IMR-90 (cell line): ENCODE measurements around the gene LEKR1. TPM values are rescaled to one million over a fixed set of nuclear protein-coding genes. Genes with fewer than 3 reads are reported as not detected.

Experiments used
- ATAC-seq: fragments of 200-7000 bp; cut with Tn5 transposase; 2 replicates; pipeline ENCODE4 v1.9.1; 2020; ENCODE audit warnings: low read depth, mild to moderate bottlenecking, moderate library complexity
- BruUV-seq: library from RNA; stranded (reverse); fragments of 400-500 nt; replicated peaks from 2 replicates; lab custom pipeline; 2021; lab: Mats Ljungman, UMichigan
- CTCF ChIA-PET: fragments of 300-600 bp; formaldehyde crosslinking; extraction: SDS; loops from one replicate; lab custom pipeline; 2021; ENCODE audit warnings: antibody characterized with exemption; lab: Yijun Ruan, JAX
- POLR2A ChIA-PET: fragments of 300-600 bp; sonication (Branson Sonifier 250); formaldehyde crosslinking; loops from one replicate; lab custom pipeline; 2022; ENCODE audit warnings: antibody characterized with exemption; ENCODE audit not compliant: unreplicated experiment; lab: Charles Lee
- DNase-seq: peaks from one replicate; pipeline ENCODE4 v3.0.0; 2013
- H2AFZ ChIP-seq: replicated peaks from 2 replicates; pipeline ENCODE3; 2013; ENCODE audit warnings: low read length, mild to moderate bottlenecking; ENCODE audit not compliant: poor library complexity
- H2AK5ac ChIP-seq: 2 replicates; pipeline ENCODE4 v1.6.1; 2013; ENCODE audit warnings: low read depth, low read length, inconsistent platforms
- H2AK9ac ChIP-seq: replicated peaks from 2 replicates; pipeline ENCODE3; 2013; ENCODE audit warnings: mild to moderate bottlenecking, low read depth, low read length, moderate library complexity; ENCODE audit not compliant: poor library complexity
- H2BK120ac ChIP-seq: 2 replicates; pipeline ENCODE4 v1.6.1; 2013; ENCODE audit warnings: low read depth, low read length, inconsistent platforms
- H2BK15ac ChIP-seq: 3 replicates; pipeline ENCODE4 v1.6.1; 2013; ENCODE audit warnings: low read depth, low read length, inconsistent platforms
- H2BK20ac ChIP-seq: 2 replicates; pipeline ENCODE4 v1.6.1; 2013; ENCODE audit warnings: low read depth, mild to moderate bottlenecking, inconsistent platforms, low read length, moderate library complexity
- H2BK5ac ChIP-seq: 2 replicates; pipeline ENCODE4 v1.6.1; 2013; ENCODE audit warnings: mild to moderate bottlenecking, low read depth, low read length, inconsistent platforms; ENCODE audit not compliant: poor library complexity, severe bottlenecking
- H3K14ac ChIP-seq: replicated peaks from 2 replicates; pipeline ENCODE4 v1.6.1; 2013; ENCODE audit warnings: low read depth, low read length, inconsistent platforms
- H3K18ac ChIP-seq: 2 replicates; pipeline ENCODE4 v1.6.1; 2013; ENCODE audit warnings: low read depth, low read length, control low read depth
- H3K23ac ChIP-seq: 2 replicates; pipeline ENCODE4 v1.6.1; 2013; ENCODE audit warnings: low read depth, low read length, inconsistent platforms
- H3K27ac ChIP-seq: 2 replicates; pipeline ENCODE4 v1.5.1; 2013; ENCODE audit warnings: mild to moderate bottlenecking, control low read depth, low read length; ENCODE audit not compliant: insufficient read depth
- H3K27me3 ChIP-seq: 2 replicates; pipeline ENCODE4 v1.6.1; 2013; ENCODE audit warnings: low read length; ENCODE audit not compliant: control insufficient read depth, insufficient read depth
- H3K36me3 ChIP-seq: 2 replicates; pipeline ENCODE4 v1.6.1; 2013; ENCODE audit warnings: low read length, mixed read lengths; ENCODE audit not compliant: control insufficient read depth, insufficient read depth
- H3K4ac ChIP-seq: 2 replicates; pipeline ENCODE4 v1.6.1; 2013; ENCODE audit warnings: low read depth, low read length, inconsistent platforms
- H3K4me1 ChIP-seq: 2 replicates; pipeline ENCODE4 v1.6.1; 2013; ENCODE audit warnings: low read length, mixed read lengths; ENCODE audit not compliant: control insufficient read depth, insufficient read depth
- H3K4me2 ChIP-seq: 2 replicates; pipeline ENCODE4 v1.6.1; 2013; ENCODE audit warnings: low read depth, mild to moderate bottlenecking, control low read depth, low read length, moderate library complexity
- H3K4me3 ChIP-seq: 2 replicates; pipeline ENCODE4 v1.5.1; 2013; ENCODE audit warnings: low read depth, mild to moderate bottlenecking, control low read depth, low read length, moderate library complexity; ENCODE audit not compliant: insufficient read depth
- H3K56ac ChIP-seq: 2 replicates; pipeline ENCODE4 v1.6.1; 2013; ENCODE audit warnings: low read length, inconsistent platforms; ENCODE audit not compliant: insufficient read depth; ENCODE audit errors: extremely low read depth
- H3K79me1 ChIP-seq, 2 experiments: 2 replicates each; pipeline ENCODE4 v1.6.1; 2013; ENCODE audit warnings: low read length in 2 of 2, inconsistent platforms in 1 of 2, low read depth in 1 of 2
- H3K9ac ChIP-seq: 2 replicates; pipeline ENCODE4 v1.6.1; 2013; ENCODE audit warnings: low read depth, low read length, control low read depth
- H3K9me1 ChIP-seq: 2 replicates; pipeline ENCODE4 v1.6.1; 2013; ENCODE audit warnings: low read length, inconsistent platforms; ENCODE audit not compliant: insufficient read depth
- H3K9me3 ChIP-seq: 2 replicates; pipeline ENCODE4 v1.6.1; 2013; ENCODE audit warnings: low read length; ENCODE audit not compliant: control insufficient read depth, insufficient read depth
- H4K20me1 ChIP-seq: 2 replicates; pipeline ENCODE4 v1.6.1; 2013; ENCODE audit warnings: low read length, inconsistent platforms; ENCODE audit not compliant: insufficient read depth
- H4K5ac ChIP-seq: 2 replicates; pipeline ENCODE4 v1.6.1; 2013; ENCODE audit warnings: mild to moderate bottlenecking, low read depth, low read length, control low read depth
- H4K8ac ChIP-seq, 2 experiments: 2 replicates each; pipeline ENCODE4 v1.6.1; 2013; ENCODE audit warnings: low read depth in 2 of 2, low read length in 2 of 2, control low read depth in 1 of 2, inconsistent platforms in 1 of 2
- H4K91ac ChIP-seq: 2 replicates; pipeline ENCODE4 v1.6.1; 2013; ENCODE audit warnings: low read depth, low read length, inconsistent platforms; ENCODE audit not compliant: insufficient read depth
- MXI1 ChIP-seq: IDR thresholded peaks from 2 replicates; pipeline ENCODE4 v1.6.1; 2012; ENCODE audit warnings: low read depth, mild to moderate bottlenecking, low read length, moderate library complexity, borderline replicate concordance
- RAD21 ChIP-seq: IDR thresholded peaks from 2 replicates; pipeline ENCODE4 v1.6.1; 2012; ENCODE audit warnings: low read length, improper control_type of control experiment
- RFX5 ChIP-seq: IDR thresholded peaks from 2 replicates; pipeline ENCODE4 v1.8.0; 2012; ENCODE audit warnings: low read depth, mild to moderate bottlenecking, low read length, moderate library complexity
- WGBS, 2 experiments: methylation state at CpG; one replicate each; pipeline versions ENCODE4 v1.1.5 to v1.1.7; 2013; ENCODE audit warnings: missing lambda C conversion rate in 2 of 2; ENCODE audit not compliant: insufficient read length in 1 of 2; ENCODE audit errors: extremely low coverage in 2 of 2; 5-methylcytosine and 5-hydroxymethylcytosine counted together
- dilution Hi-C: fragments of 300-500 bp; cut with HindIII; formaldehyde crosslinking; loops from one replicate; pipeline ENCODE4 v1.14.3; 2018; ENCODE audit warnings: low sequenced_read_pairs; ENCODE audit not compliant: unreplicated experiment
- in situ Hi-C: fragments of 300-500 bp; cut with MboI; formaldehyde crosslinking; loops from 3 replicates; pipeline ENCODE4 v1.14.3; 2019; ENCODE audit warnings: low sequenced_read_pairs, inconsistent platforms, mixed read lengths
- intact Hi-C: fragments of 100-400 bp; cut with micrococcal nuclease; formaldehyde crosslinking; loops from 2 replicates; pipeline ENCODE4 v1.10.0; 2022
- polyA plus RNA-seq, 3 experiments: library from polyadenylated mRNA; depleted of rRNA; stranded (reverse); fragments of >200 nt; gene quantifications; 2 replicates each; pipeline ENCODE4 v1.2.3, GENCODE V29; 2012; ENCODE audit warnings: low replicate concordance in 1 of 3
- total RNA-seq: library from RNA; depleted of rRNA; stranded (reverse); fragments of >200 nt; gene quantifications from 2 replicates; pipeline ENCODE4 v1.2.3, GENCODE V29; 2012

LEKR1 gene
- total and polyA plus RNA-seq, 2 of the 4 experiments (the other 2 are of a cell fraction) = 0.19 to 0.36 TPM

DNA sequence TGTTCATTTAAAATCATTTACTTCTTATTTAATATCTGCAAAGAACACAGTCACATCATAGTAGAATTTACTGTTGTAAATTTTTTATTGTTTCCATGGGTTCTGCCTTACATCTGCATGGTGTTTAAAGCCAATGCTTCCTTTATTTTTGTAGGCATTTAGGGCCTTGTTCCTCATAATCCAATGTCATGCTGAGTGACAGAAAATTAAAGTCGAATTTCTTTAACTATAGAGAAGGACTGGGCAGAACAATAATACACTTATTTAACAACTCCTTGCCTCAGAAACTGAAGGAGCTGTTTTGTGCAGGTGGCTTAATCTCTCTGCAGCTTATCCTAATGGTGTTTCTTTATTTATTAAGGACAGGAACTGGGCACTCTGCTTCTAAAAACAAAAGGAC, 149.6 kb downstream of the LEKR1 start:
- WGBS, 2 experiments = no CpG with 5 or more reads among the region's 1 CpG
- in situ Hi-C loops = no loop called here
- CTCF ChIA-PET = no interaction called here

More for the DNA sequence above, 149.6 kb downstream of the LEKR1 start:
- Histone ChIP-seq H3K9me1 (no peaks in the 10 kb centered on the region), H2AK5ac (no peak overlapping the region), H4K8ac (no peak overlapping the region), H3K36me3 (no peaks in the 10 kb centered on the region), H4K5ac (no peak overlapping the region), H3K27ac (no peak overlapping the region), H3K9ac (no peak overlapping the region), H2BK15ac (no peak overlapping the region), H2BK20ac (no peak overlapping the region), H4K20me1 (no peaks in the 10 kb centered on the region), H3K18ac (no peak overlapping the region), H2BK120ac (no peak overlapping the region), H3K4ac (no peak overlapping the region), H3K56ac (no peak overlapping the region), H3K4me3 (no peak overlapping the region), H2AK9ac (no peak overlapping the region), H3K4me1 (no peaks in the 10 kb centered on the region), H2AFZ (no peak overlapping the region), H3K79me1 (no peaks in the 10 kb centered on the region), H3K4me2 (no peak overlapping the region), H3K27me3 (no peaks in the 10 kb centered on the region; the same call in 1 of the 2 replicates), H2BK5ac (no peak overlapping the region), H3K23ac (no peak overlapping the region), H3K9me3 (no peaks in the 10 kb centered on the region), H3K14ac (no peak overlapping the region), H4K91ac (no peak overlapping the region)
- BruUV-seq = no TSS peak
- dilution Hi-C loops = no loop called here
- DNase-seq (no peak), ATAC-seq (no peak)
- POLR2A ChIA-PET = no interaction called here
- TF ChIP-seq RFX5 (no peak), MXI1 (no peak), RAD21 (no peak)
- intact Hi-C loops = no loop called here
